Measurements from ENCODE around the gene CALR3.

- TF ChIP-seq, protein P1, sequence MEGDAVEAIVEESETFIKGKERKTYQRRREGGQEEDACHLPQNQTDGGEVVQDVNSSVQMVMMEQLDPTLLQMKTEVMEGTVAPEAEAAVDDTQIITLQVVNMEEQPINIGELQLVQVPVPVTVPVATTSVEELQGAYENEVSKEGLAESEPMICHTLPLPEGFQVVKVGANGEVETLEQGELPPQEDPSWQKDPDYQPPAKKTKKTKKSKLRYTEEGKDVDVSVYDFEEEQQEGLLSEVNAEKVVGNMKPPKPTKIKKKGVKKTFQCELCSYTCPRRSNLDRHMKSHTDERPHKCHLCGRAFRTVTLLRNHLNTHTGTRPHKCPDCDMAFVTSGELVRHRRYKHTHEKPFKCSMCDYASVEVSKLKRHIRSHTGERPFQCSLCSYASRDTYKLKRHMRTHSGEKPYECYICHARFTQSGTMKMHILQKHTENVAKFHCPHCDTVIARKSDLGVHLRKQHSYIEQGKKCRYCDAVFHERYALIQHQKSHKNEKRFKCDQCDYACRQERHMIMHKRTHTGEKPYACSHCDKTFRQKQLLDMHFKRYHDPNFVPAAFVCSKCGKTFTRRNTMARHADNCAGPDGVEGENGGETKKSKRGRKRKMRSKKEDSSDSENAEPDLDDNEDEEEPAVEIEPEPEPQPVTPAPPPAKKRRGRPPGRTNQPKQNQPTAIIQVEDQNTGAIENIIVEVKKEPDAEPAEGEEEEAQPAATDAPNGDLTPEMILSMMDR (IDR thresholded peaks at IDR 0.05), result no peak
- no peak for TF ChIP-seq POLR2A (IDR thresholded peaks at IDR 0.05; ENCODE audit: low read depth)
- TF ChIP-seq POLR2AphosphoS5 (IDR thresholded peaks at IDR 0.05), result no peak
These were observed 38.6 kb downstream of the CALR3 start for GRCh38 chr19:16457195-16457953.
